HG03025 (cell line): ENCODE measurements around the gene CEP112.

Experiments
- ATAC-seq: cut with Tn5 transposase; IDR thresholded peaks from one replicate; pipeline ENCODE4 v1.9.1; 2021; ENCODE audit warnings: mild to moderate bottlenecking, moderate library complexity; ENCODE audit not compliant: unreplicated experiment, low FRiP score

CEP112 gene

GRCh38 chr17:65670667-65671371 lies 521.1 kb downstream of the CEP112 start:
- no peak for ATAC-seq

GRCh38 chr17:65668211-65668610 lies 523.7 kb downstream of the CEP112 start:
- ATAC-seq: no peak

GRCh38 chr17:65667656-65668055 lies 524.3 kb downstream of the CEP112 start:
- no peak for ATAC-seq

GRCh38 chr17:65666876-65667321 lies 525.0 kb downstream of the CEP112 start:
- ATAC-seq: no peak

GRCh38 chr17:65665966-65666365 lies 526.0 kb downstream of the CEP112 start:
- no peak for ATAC-seq

- ATAC-seq: no peak
Observed at GRCh38 chr17:65664696-65665095, 527.2 kb downstream of the CEP112 start.

- ATAC-seq: no peak
Observed at GRCh38 chr17:65664266-65664665, 527.7 kb downstream of the CEP112 start.

- no peak for ATAC-seq
Observed at GRCh38 chr17:65662196-65662595, 529.7 kb downstream of the CEP112 start.

- no peak for ATAC-seq
Observed at GRCh38 chr17:65660947-65661346, 531.0 kb downstream of the CEP112 start.

GRCh38 chr17:65660078-65660477 lies 531.9 kb downstream of the CEP112 start:
- ATAC-seq: no peak

GRCh38 chr17:65659512-65659911 lies 532.4 kb downstream of the CEP112 start:
- no peak for ATAC-seq

- ATAC-seq: no peak
Observed at GRCh38 chr17:65657251-65657828, 534.6 kb downstream of the CEP112 start.

- no peak for ATAC-seq
Observed at GRCh38 chr17:65656390-65657250, 535.3 kb downstream of the CEP112 start.

- no peak for ATAC-seq
Observed at GRCh38 chr17:65655706-65656105, 536.2 kb downstream of the CEP112 start.

- ATAC-seq: no peak
Observed at GRCh38 chr17:65644545-65644944, 547.4 kb downstream of the CEP112 start.

GRCh38 chr17:65638221-65638975 lies 553.5 kb downstream of the CEP112 start:
- no peak for ATAC-seq

- no peak for ATAC-seq
Observed at GRCh38 chr17:65637786-65638185, 554.1 kb downstream of the CEP112 start.

GRCh38 chr17:65634533-65634932 lies 557.4 kb downstream of the CEP112 start:
- no peak for ATAC-seq

- no peak for ATAC-seq
Observed at GRCh38 chr17:65633988-65634387, 557.9 kb downstream of the CEP112 start.

- no peak for ATAC-seq
Observed at GRCh38 chr17:65633146-65633881, 558.6 kb downstream of the CEP112 start.
